ENCODE results near the gene FXYD3. TPM values are rescaled to one million over a fixed set of nuclear protein-coding genes. Genes with fewer than 3 reads are reported as not detected.

The FXYD3 gene
- polyA plus RNA-seq, 1 donor from 2014 or later, result not detected

- no peak overlapping the region for H3K4me3 ChIP-seq (ENCODE audit: low read length)
- no peak overlapping the region for H3K4me2 ChIP-seq (ENCODE audit: low read length)
- H3K27me3 ChIP-seq (ENCODE audit: insufficient read depth, low read depth, low read length), result no peaks in the 10 kb centered on the region
- no peak overlapping the region for H2AFZ ChIP-seq (ENCODE audit: low read depth, low read length)
- TF ChIP-seq RAD21 (conservative IDR thresholded peaks at IDR 0.05) (no peak), TAF1 (IDR thresholded peaks at IDR 0.05; ENCODE audit: low read depth) (no peak), CTCF (IDR thresholded peaks at IDR 0.05; ENCODE audit: poor library complexity, severe bottlenecking) (no peak), POLR2AphosphoS5 (IDR thresholded peaks at IDR 0.05) (no peak), REST (IDR thresholded peaks at IDR 0.05; ENCODE audit: borderline replicate concordance) (no peak), EP300 (conservative IDR thresholded peaks at IDR 0.05; ENCODE audit: poor library complexity, severe bottlenecking) (no peak), EZH2 (IDR thresholded peaks at IDR 0.05; ENCODE audit: borderline replicate concordance, insufficient read depth, low read length, poor library complexity, severe bottlenecking) (no peak), MXI1 (conservative IDR thresholded peaks at IDR 0.05; ENCODE audit: poor library complexity, severe bottlenecking) (no peak), SMC3 (conservative IDR thresholded peaks at IDR 0.05; ENCODE audit: poor library complexity) (no peak)
- H3K9me2 ChIP-seq (ENCODE audit: insufficient read depth, low read length), result no peaks in the 10 kb centered on the region
- H3K27ac ChIP-seq (ENCODE audit: low read length), result no peak overlapping the region
- no peaks in the 10 kb centered on the region for H3K79me2 ChIP-seq (replicated peaks; ENCODE audit: insufficient read depth, low read length)
- no peaks in the 10 kb centered on the region for H3F3A ChIP-seq (ENCODE audit: insufficient read depth, low read length, poor library complexity, severe bottlenecking)
- H3K9me3 ChIP-seq (ENCODE audit: low read length), result no peaks in the 10 kb centered on the region
- H4K20me1 ChIP-seq (ENCODE audit: insufficient read depth), result no peaks in the 10 kb centered on the region
- no peaks in the 10 kb centered on the region for H3K36me3 ChIP-seq (ENCODE audit: insufficient read depth, low read length)
- no peak overlapping the region for H3K9ac ChIP-seq (ENCODE audit: low read length)
Observed at GRCh38 chr19:35087393-35087792, 28.2 kb upstream of the FXYD3 start.

- no peak for TF ChIP-seq MXI1 (conservative IDR thresholded peaks at IDR 0.05; ENCODE audit: poor library complexity, severe bottlenecking)
- no peak for TF ChIP-seq SMC3 (conservative IDR thresholded peaks at IDR 0.05; ENCODE audit: poor library complexity)
- TF ChIP-seq EZH2 (IDR thresholded peaks at IDR 0.05; ENCODE audit: borderline replicate concordance, insufficient read depth, low read length, poor library complexity, severe bottlenecking), result no peak
- no peak for TF ChIP-seq EP300 (conservative IDR thresholded peaks at IDR 0.05; ENCODE audit: poor library complexity, severe bottlenecking)
- no peak for TF ChIP-seq POLR2AphosphoS5 (IDR thresholded peaks at IDR 0.05)
- no peak for TF ChIP-seq CTCF (IDR thresholded peaks at IDR 0.05; ENCODE audit: poor library complexity, severe bottlenecking)
- no peak for TF ChIP-seq TAF1 (IDR thresholded peaks at IDR 0.05; ENCODE audit: low read depth)
- TF ChIP-seq RAD21 (conservative IDR thresholded peaks at IDR 0.05), result no peak
- no peak for TF ChIP-seq REST (IDR thresholded peaks at IDR 0.05; ENCODE audit: borderline replicate concordance)
- no peak overlapping the region for H3K9ac ChIP-seq (ENCODE audit: low read length)
- H3K27ac ChIP-seq (ENCODE audit: low read length), result no peak overlapping the region
- no peaks in the 10 kb centered on the region for H3K79me2 ChIP-seq (replicated peaks; ENCODE audit: insufficient read depth, low read length)
- H2AFZ ChIP-seq (ENCODE audit: low read depth, low read length), result no peak overlapping the region
- no peak overlapping the region for H3K4me2 ChIP-seq (ENCODE audit: low read length)
- no peaks in the 10 kb centered on the region for H3K9me2 ChIP-seq (ENCODE audit: insufficient read depth, low read length)
- no peaks in the 10 kb centered on the region for H3K36me3 ChIP-seq (ENCODE audit: insufficient read depth, low read length)
- no peaks in the 10 kb centered on the region for H3F3A ChIP-seq (ENCODE audit: insufficient read depth, low read length, poor library complexity, severe bottlenecking)
- no peak overlapping the region for H3K4me3 ChIP-seq (ENCODE audit: low read length)
- H3K9me3 ChIP-seq (ENCODE audit: low read length), result no peaks in the 10 kb centered on the region
- no peaks in the 10 kb centered on the region for H4K20me1 ChIP-seq (ENCODE audit: insufficient read depth)
- H3K27me3 ChIP-seq (ENCODE audit: insufficient read depth, low read depth, low read length), result no peaks in the 10 kb centered on the region
Observed at GRCh38 chr19:35088131-35088913, 27.3 kb upstream of the FXYD3 start.
